CD4-positive, alpha-beta T cell treated with Interleukin-10 for 1 hour (primary cell): ENCODE data around the gene PGM1.
A peak's percentile ranks its signal among the peaks of the same experiment; 100 is the strongest.
"Not testable (repeated sequence)": the region's sequence is repeated elsewhere in the genome, so short reads cannot be mapped to it uniquely, and the experiment has no call there.

ENCODE experiments used
- DNase-seq: peaks from one replicate; pipeline ENCODE4 v3.0.0-alpha.2; 2020

The PGM1 gene

DNA sequence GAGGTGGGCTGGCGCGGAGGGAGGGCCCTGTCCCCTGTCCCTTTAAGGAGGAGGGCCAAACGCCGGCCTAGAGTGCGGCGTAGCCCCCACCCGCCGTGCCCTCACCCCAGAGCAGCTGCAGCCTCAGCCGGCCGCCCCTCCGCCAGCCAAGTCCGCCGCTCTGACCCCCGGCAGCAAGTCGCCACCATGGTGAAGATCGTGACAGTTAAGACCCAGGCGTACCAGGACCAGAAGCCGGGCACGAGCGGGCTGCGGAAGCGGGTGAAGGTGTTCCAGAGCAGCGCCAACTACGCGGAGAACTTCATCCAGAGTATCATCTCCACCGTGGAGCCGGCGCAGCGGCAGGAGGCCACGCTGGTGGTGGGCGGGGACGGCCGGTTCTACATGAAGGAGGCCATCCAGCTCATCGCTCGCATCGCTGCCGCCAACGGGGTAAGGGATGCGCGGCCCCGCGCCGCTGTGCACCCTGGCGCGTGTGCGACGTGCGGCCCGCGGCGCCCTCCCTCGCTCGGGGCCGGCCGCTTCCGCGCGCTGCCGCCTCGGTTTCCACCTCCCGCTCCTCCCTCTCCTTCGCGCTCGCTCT is at the start of gene PGM1:
PGM1 (plus strand) TSS at position 109 of the 583 bp plus-strand sequence; CDS start at position 187, 78 bp downstream.
- peak; percentile 75 for DNase-seq

DNA sequence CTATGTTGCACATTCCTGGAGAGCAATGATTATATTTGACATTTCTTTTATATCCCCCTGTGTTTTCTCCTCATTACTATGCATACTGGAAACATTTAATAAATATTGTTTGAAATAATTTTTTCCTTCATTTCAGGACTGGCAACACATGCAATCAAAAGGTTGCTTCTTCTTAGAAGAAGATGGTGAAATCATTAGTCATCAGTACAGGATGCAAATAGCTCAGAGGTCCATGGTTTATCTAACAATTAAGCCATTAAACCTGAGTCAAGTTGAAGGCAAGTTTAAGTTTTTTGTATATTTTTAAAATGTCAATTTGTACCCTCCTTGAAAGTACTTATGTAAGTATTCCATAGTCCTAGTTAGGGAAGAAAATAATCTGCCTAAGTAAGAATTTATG is 47.4 kb upstream of the PGM1 start:
- no peak for DNase-seq

DNA sequence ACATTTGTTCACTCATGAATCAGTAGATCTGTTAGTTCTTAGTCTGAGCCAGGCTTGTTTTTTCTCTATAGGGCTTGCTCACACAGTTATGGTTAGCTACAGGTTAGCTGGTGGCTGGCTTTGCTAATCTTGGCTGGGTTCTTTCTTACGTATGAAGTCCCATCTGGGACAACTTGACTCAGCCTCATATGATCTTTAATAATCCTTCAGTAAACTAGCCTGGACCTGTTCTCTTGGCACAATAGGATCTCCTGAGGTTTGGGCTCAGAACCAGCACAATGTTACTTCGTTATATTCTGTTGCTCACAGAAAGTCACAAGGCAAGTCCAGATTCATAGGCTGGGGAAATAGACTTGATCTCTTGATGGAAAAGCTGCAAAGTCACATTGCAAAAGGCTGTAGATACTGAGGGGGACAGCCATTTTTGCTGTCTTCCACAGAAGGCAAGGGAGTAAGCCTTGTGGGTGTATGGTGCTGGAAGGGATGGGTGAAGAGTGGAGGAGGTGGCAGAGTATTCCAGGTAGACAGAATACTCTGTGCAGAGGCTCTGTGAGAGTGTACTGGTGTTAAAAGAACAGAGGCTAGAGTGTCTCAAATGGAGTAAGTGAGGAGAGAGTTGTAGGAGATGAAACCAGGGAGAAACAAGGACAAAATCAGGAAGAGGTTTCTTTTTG is 45.5 kb upstream of the PGM1 start:
- no peak for DNase-seq

DNA sequence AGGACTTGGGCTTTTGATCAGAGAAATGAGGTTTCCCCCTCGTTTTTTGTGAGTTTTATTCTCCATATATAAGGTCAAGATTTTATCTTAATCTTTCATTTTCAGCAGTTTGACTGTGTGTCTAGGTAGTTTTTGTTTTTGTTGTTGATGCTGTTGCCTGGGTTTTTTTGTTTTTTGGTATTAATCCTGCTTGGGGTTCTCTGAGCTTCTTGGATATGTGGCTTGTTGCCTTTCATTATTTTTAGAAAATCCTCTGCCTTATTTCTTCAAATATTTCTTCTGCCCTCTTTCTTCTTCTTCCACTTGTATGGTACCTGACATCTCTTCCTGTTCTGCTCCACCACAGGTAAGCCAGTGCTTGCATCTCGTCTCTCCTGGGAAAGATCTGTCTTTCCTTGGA is 44.9 kb upstream of the PGM1 start:
- DNase-seq: no peak

DNA sequence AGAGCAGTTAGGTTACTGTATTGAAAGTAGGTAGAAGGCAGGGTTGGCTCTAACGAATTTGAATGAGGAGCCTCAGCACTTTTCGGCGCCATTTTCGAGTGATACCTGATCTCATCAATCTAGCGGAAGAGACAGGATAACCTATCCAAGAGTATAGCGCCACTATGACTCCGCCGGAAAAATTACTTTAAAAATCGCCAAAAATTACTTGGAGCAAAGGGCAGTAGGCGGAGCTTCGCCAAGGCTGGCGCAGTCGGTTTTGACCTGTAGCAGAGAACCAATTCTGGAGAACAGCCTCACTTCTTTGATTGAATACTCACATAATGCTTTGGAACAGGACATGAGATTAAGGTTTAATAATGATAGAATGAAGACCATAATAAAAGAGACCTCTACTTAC is 44.3 kb upstream of the PGM1 start:
- peak; percentile 18 for DNase-seq

DNA sequence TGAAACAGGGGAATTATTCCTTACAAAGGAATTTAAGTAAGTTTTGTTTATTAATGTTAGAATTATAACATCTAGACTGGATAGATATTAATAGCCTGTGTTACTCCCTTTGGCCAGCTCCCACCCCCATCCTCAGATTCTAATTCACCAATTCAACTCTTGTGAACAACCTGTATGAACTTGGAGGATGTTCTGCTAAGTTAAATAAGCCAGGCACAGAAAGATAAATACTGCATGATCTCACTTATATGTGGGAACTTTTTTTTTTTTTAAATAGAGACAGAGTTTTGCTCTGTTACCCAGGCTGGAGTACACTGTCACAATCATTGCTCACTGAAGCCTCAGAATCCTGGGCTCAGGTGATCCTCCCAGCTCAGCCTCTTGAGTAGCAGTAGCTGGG is 37.7 kb upstream of the PGM1 start:
- DNase-seq: no peak

DNA sequence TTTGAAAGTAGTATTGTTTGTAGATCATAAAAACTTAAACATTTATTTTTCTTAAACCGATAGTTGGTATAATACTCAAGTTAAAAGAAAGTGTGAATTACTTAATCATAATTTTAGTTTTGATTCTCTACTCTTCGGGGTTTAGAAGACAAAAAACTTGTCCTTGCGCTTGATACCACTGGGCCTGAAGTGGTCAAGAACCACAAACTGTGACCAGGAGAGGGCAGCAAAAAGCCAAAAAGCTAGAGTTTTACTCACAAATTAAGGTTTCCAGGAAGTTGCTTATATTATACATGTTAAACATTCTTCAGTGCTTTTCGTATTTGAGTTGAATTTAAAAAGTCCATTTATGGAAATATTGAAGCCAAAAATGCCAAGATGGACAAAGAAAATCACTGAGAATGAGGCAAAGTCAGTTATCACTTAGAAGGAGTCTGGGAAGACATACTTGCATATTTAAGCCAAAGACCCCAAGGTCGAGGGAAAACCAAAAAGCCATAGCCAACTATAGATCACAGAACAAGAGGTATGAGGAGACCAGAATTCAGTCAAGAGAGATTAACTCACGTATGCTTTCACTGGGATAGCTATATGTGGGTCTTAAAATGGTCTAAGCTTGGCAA is 35.7 kb upstream of the PGM1 start:
- DNase-seq: peak; percentile 9

DNA sequence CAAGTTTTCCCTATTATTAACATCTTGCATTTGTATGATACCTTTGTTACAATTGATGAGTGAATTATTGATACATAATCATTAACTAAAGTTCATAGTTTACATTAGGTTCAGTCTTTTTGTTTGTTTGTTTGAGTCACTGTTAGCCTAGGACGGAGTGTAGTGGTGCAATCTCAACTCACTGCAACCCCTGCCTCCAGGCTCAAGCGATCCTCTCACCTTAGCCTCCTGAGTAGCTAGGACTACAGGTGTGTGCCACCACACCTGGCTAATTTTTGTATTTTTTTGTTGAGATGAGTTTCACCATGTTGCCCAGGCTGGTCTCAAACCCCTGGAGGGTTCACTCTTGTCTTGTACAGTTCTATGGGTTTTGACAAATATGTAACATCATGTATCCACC is 33.9 kb upstream of the PGM1 start:
- no peak for DNase-seq

DNA sequence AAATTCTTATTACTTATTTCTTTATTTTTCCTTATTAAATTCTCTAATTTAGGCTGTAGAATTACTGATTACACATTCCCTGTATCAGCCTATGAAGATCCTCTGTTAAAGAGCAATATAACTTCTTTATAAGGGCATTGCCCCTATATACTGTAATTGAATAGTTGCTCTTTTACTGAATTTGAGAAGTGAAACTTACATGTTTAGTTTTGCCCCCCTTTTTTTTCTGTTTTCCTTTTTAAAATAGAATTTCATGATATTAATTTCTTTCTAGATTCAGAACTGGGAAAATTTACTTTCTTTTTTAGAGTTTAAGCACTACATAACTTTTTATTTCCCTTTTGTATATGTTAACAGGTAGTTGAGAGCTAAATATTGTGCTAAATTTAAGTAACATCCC is 29.5 kb upstream of the PGM1 start:
- no peak for DNase-seq

DNA sequence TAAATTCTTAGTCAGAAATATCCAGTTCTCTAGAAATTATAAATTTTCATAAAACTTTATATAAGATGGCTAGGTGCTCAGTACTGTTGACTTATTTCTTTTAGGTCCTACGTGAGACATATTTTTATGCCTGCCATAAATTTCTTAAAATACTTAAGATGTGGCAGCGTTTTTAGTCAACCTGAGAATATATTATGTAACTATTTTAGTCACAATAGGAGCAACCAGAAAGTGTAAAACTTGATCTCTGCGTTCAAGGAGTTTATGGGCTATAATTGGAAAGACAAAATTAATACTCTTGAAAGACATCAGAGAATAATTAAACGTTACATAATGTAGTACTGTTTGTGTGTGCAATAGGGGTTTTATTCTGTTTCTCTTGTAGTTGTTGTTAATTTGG is 24.1 kb upstream of the PGM1 start:
- DNase-seq: no peak

DNA sequence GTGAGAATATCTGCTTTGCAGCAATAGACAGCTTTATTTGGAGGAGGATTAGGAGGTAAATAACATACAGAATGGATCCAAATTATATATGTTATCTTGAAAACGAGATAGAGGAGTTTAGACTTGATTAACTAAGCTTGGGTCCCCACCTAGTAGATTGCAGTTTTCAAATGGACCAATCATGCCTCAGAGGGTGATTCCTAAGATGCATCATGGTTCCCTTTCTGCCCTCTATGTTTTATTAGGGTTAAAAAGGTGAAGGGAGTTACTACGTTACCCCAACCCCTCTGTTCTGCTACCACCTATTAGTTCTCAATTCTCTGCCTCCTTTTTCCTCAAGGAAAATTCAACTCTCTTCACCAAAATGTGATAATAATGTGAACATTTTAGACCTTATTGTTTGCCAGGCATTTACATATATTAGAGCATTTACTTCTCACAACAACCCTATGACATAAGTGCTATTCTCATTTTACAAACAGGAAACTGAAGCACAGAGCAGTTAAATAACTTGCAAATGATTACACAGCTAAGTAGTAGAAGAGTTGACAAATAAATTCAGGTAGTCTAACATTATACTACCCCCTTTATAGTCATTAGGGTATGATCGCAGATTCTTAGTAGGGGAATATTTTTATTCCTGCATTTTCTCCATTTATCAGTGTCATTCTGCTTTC is 23.4 kb upstream of the PGM1 start:
- DNase-seq: no peak

DNA sequence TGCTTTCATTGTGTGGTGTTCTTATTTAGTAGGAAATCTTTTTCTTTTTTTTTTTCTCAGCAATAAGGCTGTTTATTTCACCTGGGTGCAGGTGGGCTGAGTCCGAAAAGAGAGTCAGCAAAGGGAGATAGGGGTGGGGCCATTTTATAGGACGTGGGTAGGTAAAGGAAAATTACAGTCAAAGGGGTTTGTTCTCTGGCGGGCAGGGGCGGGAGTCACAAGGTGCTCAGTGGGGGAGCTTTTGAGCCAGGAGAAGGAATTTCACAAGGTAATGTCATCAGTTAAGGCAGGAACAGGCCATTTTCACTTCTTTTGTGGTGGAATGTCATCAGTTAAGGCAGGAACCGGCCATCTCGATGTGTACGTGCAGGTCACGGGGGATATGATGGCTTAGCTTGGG is 20.5 kb upstream of the PGM1 start:
- not testable (repeated sequence) for DNase-seq

DNA sequence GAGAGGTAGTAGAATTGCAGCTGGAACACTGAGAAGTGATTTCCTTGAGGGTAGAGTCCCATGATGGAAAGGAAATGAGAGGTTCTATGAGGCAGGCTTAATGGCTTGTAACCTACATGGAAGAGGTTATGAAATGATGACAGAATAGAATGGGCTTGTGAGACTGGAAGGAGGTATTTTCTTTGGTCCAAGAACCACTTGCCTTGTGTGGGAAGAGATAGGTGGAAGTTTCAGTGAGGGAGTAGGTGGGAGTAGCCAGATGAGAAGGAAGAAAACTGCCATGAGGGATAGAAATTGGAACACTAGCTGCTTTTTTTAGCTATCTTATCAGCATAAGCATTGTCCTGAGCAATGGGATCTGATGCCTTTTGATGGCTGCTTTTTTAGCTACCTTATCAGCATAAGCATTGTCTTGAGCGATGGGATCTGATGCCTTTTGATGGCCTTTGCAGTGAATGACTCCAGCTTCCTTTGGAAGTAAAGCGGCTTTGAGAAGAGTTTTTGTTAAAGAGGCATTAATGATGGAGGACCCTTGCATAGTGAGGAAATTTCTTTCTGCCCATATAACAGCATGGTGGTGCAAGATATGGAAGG is 18.9 kb upstream of the PGM1 start:
- not testable (repeated sequence) for DNase-seq

DNA sequence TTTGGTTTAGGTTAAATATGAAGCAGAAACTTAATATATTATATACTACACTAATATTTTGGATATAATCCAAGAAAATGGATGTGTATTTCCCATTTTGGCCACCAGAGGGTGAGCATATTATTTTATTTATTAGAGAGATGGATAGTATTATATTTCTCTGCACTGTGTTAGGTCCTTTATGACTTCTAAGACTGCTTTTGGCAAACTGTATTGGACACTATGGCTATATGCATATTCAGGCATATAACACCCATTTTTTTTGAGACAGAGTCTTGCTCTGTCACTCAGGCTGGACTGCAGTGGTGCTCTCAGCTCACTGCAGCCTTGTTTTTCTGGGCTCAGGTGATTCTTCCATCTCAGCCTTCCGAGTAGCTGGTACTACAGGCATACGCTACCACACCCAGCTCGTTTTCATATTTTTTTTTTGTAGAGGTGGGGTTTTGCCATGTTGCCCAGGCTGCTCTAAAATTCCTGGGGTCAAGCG is 17.8 kb upstream of the PGM1 start:
- DNase-seq: peak; percentile 60

DNA sequence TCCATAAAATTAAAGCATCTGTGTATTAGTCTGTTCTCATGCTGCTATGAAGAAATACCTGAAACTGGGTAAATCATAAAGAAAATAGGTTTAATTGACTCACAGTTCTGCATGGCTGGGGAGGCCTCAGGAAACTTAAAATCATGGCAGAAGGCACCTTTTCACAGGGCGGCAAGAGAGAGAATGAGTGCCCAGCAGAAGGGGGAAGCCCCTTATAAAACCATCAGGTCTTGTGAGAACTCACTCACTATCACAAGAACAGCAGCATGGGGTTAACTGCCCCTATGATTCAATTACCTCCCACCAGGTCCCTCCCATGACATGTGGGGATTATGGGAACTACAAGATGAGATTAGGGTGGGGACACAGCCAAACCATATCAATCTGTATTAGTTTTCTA is 6.9 kb upstream of the PGM1 start:
- DNase-seq: not testable (repeated sequence)

DNA sequence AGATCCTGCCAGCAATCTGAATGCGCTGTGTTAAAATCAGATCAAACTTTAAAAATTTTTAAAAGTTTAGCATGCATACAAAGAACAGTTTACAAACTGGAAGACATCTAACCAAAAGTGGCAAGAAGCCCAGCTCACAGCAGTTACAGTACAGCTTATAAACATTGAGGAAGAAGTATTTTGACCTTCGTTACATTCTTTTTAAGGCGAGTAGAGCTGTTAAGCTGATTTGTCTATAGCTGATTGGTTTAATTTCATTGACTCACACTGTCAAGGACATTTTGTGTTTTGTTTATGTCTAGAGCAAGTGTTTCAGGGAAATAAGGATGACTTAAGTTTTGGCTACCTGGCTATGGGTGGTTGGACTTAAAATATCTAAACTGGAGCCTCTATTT is 3.0 kb upstream of the PGM1 start:
- DNase-seq: no peak

DNA sequence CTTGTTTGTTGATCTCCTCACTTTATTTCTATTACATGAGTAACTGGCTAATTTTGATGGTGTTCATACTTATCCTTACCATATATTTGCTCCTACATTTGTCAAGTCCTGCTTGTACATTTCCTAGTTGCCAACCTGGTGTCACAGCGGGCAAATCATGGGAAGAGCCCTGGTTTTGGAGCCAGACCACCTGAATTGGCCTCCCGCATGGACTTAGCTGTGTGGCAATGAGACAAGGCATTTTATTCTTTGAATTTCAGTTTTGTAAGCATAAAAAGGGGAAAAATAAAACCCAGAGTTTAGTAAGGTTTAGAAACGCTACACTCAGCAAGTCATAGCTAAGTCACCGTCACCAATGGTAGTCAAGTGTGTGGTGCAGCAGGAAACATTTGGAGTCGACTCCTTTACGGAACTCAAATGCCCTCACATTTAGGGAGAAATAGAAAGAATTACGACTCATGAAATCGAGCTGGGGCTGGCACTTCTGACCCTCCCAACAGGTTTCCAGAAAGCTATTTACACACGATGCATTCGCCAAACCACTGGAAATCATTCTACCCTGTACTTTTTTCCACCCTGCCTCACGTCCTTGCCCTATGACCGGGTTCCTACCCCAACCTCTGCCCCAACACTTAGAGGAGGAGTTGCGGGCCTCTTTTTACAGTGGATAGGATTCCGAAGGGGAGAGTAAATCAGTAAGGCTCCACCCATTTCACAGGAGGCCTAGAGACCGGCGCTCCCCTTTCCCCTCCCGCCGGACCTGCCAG is 492 bp upstream of the PGM1 start:
- DNase-seq: peak; percentile 47

DNA sequence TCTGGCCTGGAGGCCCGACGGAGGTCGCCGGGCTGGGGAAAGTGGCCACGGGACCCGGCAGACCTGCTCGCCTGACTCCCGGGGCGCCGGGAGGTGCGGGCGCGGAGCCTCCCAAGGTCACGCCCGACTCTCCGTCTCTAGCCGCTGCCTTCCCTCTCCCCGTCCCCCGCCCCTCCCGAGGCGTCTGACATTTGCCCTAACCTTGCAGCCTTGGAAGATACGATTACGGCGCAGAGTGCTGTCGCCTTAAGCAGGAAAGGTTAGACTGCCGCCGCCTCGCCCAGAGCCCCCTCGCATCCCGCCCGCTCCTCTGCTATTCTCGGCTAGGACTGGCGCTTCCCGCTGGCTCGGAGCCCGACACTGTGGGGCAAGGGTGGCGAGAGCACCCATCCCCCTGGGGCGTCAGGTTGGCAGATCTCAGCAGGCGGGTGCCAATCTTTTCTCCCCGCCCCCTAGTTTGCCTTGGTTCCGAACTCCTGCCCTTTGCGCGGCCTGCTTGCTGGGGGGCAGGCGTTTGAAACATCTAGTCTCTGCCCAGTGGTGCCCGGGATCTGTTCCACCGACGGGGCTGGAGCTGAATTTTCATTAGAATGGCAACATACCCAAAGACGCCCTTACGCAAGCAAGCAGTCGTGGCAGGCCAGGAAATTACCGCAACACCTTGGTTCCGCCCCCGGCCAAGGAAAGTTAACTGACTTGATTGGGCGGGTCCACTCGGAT is 835 bp downstream of the PGM1 start:
- peak; percentile 82 for DNase-seq

DNA sequence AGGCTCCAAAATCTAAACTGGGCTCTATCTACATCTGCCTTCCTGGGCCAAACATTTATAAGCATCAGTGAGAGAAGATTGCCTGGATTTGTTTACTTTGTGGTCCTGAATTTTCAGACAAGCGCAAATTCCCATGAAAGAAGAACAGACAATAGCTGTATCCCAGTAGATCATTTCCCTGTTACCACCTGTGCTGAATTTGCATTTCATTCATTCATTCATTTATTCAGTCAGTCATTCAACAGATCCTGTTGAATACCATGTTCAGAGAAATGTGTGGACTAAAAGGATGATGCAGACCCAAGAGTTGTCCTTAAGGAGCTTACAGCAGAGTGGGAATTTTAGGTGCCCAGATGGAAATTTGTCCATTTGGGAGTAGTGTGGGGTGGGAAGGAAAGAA is 2.2 kb downstream of the PGM1 start:
- no peak for DNase-seq

DNA sequence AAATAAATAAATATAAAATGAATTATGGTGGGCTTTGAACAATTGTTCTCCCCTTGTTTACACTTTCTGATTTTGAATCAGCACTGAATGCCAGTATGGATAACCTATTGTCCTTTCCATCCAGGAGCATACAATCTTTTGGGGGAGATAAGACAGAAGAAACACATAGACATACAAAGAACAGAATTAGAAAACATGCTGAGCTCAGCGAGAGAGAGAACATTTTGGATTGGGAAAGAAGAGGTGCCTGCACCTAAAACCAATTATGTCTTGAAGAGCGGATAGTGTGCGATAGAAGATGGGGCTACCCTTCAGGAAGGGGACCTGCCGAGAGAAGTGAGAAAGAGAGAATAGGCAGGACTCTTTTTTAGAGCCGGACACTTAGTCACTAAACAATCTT is 6.6 kb downstream of the PGM1 start:
- DNase-seq: no peak

DNA sequence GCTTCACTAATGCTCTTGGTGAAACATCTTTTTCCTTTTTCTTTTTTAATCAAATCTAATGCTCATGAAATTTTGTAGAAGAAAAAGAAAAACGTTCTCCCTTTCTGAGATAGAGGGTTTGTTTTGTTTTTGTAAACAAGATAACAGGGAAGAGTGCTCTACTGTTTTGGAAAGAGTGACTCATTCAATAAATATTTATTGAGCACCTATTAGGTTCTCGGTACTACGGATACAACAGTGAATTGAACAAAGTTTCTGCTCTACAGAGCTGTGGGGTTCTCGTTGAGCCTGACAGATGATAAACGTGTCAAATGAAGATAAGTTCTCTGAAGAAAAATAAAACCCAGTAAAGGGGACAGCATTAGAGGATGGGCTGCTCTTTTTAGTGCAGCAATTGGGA is 7.0 kb downstream of the PGM1 start:
- no peak for DNase-seq

DNA sequence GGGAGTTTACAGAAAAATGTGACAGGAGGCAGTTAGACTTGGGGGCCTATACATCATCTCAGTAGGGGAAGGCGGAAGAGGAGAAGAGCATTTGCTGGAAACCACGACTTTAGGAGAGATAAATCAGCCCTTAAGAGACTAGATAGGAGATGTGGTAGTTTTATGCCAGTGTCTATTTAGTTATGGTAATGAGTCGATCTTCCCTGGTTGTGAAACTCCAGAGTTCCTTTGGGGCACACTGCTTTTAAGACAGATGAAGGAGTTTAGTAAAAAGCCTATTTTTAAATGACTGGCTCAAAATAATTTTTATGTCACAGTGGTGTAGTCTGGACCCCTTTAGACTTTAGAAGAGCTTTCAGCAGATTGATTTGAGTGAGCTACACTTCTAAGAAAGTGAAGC is 7.8 kb downstream of the PGM1 start:
- DNase-seq: no peak
